ENCODE data around the gene ZDHHC15.
"Not testable (repeated sequence)": the region's sequence is repeated elsewhere in the genome, so short reads cannot be mapped to it uniquely, and the experiment has no call there.

DNA sequence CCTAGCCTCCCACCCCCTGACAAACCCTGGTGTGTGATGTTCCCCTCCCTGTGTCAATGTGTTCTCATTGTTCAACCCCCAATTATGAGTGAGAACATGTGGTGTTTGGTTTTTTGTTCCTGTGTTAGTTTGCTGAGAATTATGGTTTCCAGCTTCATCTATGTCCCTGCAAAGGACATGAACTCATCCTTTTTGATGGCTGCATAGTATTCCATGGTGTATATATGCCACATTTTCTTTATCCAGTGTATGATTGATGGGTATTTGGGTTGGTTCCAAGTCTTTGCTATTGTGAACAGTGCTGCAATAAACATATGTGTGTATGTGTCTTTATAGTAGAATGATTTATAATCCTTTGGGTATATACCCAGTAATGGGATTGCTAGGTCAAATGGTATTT is 174.2 kb downstream of the ZDHHC15 start:
- TF ChIP-seq, protein P1, sequence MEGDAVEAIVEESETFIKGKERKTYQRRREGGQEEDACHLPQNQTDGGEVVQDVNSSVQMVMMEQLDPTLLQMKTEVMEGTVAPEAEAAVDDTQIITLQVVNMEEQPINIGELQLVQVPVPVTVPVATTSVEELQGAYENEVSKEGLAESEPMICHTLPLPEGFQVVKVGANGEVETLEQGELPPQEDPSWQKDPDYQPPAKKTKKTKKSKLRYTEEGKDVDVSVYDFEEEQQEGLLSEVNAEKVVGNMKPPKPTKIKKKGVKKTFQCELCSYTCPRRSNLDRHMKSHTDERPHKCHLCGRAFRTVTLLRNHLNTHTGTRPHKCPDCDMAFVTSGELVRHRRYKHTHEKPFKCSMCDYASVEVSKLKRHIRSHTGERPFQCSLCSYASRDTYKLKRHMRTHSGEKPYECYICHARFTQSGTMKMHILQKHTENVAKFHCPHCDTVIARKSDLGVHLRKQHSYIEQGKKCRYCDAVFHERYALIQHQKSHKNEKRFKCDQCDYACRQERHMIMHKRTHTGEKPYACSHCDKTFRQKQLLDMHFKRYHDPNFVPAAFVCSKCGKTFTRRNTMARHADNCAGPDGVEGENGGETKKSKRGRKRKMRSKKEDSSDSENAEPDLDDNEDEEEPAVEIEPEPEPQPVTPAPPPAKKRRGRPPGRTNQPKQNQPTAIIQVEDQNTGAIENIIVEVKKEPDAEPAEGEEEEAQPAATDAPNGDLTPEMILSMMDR (IDR thresholded peaks at IDR 0.05), result not testable (repeated sequence)
- not testable (repeated sequence) for TF ChIP-seq POLR2A, EP300, POLR2AphosphoS5 (IDR thresholded peaks at IDR 0.05)
